Activated CD4-positive, alpha-beta T cell treated with anti-CD3 and anti-CD28 coated beads, Interleukin-2, amount 50 U/mL, for 16 hours (primary cell): Measurements from ENCODE around the gene ITPRIPL2.

Experiments used
- DNase-seq: peaks from one replicate; pipeline ENCODE4 v3.0.0-alpha.2; 2020

ITPRIPL2 gene

DNA sequence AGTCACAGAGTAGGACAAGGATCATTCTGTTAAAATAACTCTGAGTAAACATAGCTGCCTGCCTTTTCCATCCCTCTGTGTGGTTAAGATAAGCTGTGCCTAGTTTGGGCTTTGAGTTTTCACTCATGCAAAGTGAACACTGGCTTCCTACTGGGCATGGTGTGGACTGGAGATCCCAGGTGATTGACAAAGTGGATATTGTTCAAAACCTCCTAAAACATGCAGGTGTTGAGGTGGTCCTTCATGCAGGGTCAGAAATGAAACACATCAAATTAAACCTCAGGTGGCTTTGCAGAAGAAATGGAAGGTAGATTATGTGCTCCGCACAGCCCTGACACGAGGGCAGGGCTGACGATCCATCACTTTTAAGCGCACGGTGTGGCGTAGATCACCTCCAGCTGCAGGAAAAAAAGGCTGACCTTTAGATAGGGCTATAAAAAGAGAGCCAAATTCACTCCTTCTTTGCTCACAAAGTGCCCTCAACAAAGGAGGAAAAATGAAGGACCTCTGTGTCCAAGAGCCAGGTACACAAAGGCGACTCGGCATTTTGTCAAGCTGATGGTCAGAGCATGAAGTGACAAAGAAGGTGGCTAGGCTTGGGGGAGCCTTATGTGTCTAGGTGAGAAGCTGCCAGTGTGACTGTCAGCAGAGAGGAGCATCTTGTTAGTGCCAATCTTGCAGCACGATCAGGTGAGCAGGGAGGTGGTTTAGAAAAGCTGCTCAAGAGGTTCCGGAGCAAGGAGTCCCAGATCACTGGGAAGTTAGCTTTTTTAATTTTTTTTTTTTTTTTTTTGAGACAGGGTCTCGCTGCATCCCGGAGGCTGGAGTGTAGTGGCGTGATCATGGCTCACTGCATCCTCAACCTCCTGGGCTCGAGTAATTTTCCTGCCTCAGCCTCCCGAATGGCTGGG, 19.9 kb upstream of the ITPRIPL2 start:
- DNase-seq = no peak

DNA sequence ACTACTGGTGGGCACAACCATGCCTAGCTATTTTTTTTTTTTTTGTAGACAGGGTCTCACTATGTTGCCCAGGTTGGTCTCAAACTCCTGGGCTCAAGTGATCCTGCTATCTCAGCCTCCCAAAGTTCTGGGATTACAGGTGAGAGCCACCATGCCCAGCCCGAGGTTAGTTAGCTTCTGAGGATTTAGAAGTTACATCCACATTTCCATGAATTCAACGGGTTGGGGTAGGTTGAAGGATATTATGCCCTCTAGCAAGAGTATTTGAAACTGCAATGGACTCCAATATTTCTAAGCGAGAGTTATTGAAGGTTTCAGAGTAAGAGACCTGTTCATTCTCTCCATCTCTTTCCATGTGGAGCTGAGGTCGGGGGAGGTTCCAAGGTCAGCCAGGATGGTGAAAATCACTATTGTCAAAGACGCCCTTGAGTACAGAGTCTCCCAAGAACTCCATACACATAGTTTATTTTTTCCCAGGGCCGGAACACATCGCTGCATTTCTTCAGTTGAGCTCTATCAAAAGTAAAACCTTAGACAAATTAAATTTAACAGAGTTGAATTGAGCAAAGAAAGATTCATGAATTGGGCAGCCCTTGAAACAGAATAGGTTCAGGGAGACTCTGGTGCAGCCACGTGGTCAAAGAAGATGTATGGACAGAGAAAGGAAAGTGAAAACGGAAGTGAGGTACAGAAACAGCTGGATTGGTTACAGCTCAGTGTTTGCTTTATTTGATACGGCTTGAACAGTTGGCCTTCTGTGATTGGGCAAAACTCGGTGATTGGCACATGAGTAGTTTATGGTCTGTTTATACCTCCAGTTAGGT, 19.0 kb upstream of the ITPRIPL2 start:
- peak; percentile 34 for DNase-seq

DNA sequence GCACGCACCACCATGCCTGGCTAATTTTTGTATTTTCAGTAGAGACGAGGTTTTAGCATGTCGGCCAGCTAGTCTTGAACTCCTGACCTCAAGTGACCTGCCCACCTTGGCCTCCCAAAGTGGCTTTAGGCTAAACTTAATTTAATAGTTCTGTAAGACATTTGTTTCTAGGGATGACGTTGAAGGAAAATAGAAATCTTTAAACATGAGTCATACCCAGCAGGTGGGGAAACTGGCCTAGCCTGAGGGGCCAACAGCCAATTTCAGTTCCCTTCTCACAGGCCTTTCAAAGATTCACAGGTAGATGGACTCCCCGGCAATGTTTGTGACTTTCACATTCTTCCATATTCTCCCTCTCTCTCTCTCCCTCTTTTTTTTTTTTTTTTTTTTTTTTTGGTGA, 18.1 kb upstream of the ITPRIPL2 start:
- no peak for DNase-seq

DNA sequence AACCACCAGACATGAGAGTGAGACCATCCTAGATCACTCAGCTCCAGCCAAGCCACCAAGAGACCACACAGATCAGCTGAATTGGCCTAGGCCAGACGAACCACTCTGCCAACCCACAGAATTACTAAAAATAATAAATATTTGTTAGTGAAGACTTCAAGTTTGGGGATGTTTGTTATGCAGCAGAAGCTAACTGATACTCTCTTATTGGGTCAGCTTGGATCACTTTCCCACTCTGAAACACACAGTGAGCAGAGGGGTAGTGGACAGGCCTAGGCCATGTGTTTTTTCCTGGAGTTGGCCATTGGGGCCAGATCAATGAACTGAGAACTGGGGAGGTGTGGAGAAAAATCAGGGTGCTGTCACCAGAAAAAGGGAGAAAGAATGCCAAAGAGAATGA, 15.6 kb upstream of the ITPRIPL2 start:
- DNase-seq = no peak

DNA sequence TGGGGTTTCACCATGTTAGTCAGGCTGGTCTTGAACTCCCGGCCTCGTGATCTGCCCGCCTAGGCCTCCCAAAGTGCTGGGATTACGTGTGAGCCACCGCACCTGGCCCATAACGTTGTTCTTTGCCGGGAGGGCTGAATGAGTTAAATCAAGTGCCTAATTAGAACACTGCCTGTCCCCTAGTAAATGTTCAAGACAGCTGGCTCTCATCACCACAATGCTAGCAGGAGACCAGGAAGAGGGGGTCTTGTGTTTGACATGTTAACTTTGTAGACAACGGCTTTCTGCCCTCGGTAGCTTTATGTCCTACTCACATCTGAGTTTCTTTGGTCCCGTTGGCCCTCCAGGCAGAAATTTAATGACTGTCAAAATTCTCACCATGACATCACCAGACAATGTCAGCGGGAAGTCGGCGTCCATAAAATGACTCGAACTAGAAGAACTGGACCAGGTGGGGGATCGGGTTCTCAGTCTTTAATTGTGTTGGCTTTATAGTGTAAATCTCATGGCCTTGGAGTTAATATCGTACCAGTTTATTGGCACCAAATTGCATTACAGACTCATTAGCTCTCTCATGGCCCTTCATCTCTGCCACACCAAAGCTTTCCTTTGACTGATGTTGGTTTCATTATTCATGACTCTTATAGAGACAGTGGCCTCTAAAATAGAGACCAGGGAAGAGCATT, 11.4 kb upstream of the ITPRIPL2 start:
- DNase-seq = no peak

DNA sequence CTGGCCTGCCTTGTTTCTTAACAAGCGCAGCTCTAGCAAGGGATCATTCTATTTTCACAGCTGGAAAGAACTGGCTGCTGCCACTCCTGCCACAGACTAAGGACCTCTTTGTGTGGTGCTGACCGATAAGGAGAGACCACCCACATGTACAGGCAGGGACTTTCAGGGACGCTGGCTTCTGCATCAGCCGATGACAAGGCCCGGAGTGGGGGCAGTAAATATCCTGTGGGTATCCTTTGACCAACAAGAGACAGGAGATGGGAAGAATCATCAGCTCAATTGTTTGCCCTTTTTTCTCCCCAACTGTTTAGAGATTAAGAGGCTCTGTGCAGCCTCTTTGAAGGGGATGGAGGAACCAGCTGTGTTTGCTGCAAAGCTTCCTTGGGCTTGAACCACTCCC, 9.2 kb upstream of the ITPRIPL2 start:
- DNase-seq = no peak

DNA sequence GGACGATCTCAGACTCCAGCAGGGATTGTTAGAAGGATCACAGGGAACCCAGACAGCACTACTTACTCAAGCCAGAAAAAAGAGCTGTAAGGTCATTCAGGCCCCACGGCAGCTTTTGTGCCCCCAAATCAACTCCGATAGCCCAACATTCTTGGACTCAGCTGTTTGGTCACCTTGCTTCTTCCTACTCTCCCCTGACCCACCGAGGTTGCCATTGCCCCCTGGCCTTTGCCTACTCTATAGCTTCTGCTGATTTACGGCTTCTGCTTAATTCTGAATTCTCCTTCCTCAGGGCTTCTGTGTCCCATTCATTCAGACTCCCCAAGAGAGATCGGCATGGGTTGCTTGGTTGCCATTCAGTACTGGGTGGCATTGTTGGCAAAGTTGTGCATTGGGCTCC, 8.6 kb upstream of the ITPRIPL2 start:
- DNase-seq = no peak

DNA sequence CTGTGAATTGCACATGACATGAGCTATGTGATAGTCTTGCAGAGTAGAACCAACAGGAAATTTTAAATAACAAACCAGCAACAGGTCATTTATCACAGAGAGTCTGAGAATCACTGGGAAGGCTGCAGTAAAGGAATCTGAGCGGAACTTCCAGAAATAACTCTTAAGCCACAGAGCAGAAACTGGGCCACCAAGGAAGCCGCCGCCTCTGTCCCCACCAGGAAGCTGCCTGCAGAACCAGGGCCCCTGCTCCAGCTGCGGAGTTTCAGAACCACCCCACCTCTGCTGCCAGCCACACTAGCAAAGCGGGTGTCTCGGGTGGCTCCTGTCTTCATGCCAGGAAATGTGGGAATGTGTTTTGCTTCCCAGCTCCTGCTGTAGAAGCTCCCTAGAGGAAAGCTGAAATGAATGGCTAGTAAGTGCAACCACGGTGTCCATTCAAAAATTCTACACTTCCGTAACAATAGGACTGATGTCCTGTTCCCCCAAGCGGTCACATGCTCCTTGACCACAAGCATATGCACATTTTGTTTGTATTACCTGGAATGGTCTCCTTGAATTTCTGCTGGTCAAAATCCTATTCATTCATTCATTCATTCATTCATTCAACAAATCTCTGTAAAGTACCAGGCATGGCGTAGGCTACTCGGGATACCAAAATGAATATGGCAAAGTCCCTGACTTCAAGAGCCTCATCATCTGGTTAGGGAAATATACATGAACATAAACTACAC, 7.7 kb upstream of the ITPRIPL2 start:
- no peak for DNase-seq

DNA sequence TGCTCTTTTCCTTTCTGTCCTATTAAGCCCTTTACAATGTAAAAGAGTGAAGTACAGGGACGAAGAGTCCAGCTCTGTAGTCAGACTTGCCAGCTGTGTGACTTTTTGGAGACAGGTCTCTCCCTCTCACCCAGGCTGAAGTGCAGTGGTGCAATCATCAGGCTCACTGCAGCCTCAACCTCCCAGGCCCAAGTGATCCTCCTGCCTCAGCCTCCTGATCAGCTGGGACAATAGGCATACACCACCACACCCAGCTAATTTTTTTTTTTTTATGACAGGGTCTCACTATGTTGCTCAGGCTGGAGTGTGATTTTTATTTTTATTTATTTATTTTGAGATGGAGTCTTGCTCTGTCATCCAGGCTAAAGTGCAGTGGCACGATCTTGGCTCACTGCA, 7.1 kb upstream of the ITPRIPL2 start:
- no peak for DNase-seq

DNA sequence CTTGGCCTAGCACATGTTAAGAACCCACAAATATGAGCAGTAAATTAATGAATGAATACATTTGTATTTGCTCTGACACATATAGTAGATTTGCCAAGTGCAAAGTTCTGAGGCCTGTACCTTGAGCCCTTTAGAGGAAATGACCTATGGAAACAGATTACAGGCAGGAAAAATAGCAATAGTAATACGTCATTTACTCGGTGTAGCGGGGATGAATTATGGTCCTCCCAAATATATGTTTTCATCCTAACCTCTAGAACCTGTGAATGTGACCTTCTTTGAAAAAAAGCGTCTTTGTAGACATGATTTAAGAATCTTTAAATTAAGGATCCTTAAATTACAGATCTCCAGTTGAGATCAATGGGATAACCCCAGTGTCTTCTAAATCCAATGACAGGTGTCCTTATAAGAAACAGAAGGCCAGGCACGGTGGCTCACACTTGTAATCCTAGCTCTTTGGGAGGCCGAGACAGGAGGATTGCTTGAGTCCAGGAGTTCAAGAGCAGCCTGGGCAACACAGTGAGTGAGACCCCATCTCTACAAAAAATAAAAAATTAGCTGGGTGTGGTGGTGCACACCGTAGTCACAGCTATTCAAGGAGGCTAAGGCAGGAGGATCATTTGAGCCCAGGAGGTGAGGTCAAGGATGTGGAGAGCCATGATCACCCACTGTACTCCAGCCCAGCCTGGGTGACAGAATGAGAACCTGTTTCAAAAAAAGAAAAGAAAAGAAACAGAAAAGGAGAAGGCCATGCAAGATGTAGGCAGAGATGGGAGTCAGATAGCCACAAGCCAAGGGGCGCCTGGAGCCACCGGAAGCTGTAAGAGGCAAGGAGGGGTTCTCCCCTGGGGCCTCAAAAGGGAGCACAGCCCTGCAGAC, 5.1 kb upstream of the ITPRIPL2 start:
- DNase-seq = no peak

DNA sequence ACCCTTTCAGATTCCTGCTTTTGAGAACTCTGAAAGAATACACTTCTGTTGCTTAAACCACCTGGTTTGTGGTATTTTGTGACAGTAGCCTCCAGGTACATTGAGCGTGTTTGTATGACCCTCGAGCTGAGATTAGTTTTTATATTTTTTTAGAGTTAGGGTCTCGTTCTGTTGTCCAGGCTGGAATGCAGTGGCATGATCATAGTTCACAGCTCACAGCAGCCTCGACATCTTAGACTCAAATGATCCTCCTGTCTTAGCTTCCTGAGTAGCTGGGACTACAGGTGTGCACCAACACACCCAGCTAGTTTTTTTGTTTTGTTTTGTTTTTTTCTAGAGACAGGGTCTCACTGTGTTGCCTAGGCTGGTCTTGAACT, 4.5 kb upstream of the ITPRIPL2 start:
- DNase-seq = no peak

DNA sequence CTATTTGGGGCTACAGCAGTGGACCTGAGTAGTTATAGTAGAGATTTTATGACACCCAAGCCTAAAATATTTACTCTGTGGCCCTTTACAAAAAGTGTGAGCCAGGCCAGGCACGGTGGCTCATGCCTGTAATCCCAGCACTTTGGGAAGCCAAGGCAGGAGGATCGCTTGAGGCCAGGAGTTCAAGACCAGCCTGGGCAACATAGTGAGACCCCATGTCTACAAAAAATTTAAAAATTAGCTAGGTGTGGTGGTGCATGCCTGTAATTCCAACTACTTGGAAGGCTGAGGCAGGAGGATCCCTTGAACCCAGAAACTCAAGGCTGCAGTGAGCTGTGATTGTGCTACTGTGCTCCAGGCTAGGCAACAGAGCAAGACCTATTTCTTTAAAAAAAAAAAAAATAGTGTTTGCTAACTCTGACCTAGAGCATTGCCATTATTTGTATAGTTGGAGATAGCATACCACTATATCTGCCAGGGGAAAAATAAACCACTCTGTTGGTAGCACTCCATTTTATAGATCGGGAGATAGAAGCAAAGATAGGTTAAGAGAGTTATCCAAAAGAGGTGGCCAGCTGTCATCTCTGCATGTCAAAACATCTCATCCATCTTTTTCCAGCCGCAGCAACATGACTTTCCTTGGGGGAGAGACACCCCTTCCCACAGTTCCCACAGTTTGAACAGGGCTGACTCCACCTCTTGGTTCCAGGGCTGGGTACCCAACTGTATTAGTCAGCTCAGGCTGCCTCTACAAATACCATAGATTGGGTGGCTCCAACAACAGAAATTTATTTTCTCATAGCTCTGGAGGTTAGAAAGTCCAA, 3.0 kb upstream of the ITPRIPL2 start:
- DNase-seq = no peak

DNA sequence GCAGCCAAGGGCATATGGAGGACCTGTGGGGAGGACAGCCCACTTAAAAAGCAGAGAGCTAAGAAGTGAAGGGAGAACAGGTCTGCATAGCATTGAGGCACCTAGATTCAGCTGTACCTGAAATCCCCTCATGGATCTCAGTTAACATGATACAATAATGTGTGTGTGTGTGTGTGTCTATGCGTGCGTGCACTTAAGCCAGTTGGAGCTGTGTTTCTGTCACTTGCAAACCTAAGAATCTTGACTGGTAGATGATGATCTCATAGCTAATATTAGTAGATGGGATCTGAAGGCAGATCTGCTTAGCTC, 1.7 kb upstream of the ITPRIPL2 start:
- DNase-seq = no peak

DNA sequence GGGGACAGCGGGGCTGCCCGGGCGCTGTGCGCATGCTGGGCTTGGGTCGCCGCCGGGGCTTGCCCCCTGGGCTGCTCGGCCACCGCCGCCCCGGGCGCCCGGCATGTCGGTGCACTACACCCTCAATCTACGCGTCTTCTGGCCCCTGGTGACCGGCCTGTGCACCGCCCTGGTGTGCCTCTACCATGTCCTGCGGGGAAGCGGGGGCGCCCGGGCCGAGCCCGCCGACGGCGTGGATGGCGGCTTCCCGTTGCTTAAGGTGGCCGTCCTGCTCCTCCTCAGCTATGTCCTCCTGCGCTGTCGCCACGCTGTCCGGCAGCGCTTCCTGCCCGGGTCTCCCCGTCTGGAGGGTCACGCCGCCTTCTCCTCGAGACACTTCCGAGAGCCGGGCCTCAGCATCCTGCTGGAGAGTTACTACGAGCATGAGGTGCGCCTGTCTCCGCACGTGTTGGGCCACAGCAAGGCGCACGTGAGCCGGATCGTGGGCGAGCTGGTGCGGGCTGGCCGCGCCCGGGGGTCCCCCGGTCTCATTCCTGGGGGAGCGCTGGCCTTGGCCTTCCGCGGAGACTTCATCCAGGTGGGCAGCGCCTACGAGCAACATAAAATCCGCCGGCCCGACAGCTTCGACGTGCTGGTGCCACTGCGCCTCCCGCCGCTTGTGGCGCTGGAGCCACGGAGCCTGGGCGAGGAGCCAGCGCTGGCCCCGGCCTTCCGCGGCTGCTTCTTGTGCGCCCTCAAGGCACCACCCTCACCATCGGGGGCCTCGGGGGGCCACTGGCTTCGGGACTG, 789 bp downstream of the ITPRIPL2 start:
- DNase-seq = peak; percentile 29

DNA sequence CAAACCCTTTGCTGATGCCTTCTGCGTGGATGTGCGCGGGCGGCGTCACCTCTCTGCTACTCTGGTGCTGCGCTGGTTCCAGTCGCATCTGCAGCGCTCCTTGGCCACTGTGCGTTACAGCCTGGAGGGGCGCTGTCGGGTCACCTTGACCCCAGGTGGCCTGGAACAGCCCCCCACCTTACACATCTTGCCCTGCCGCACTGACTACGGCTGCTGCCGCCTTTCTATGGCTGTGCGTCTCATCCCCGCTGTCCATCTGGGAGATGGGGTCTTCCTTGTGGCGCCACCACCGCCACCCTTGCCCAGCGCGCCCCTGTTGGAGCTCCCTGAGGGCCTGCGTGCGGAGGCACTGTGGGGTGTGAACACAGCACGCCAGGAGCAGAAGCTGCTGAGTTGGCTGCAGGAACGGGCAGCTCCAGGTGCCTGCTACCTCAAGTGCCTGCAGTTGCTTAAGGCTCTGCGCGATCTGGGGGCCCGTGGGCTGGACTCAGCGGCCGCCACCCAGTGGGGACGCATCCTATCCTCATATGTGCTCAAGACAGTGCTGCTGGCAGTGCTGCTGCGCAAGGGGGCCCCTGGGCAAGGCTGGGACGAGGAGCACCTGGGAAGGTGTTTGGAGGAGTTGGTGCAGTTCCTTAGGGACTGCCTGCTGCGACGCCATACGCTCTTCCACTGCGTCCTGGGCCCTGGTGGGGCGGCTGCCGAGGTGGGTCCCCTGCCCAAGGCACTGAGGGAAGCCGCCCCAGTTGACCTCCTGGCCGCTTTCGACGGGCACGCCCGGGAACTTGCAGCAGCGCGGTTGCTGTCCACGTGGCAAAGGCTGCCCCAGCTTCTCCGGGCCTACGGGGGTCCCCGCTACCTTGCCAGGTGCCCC, 1.6 kb downstream of the ITPRIPL2 start:
- DNase-seq = no peak

DNA sequence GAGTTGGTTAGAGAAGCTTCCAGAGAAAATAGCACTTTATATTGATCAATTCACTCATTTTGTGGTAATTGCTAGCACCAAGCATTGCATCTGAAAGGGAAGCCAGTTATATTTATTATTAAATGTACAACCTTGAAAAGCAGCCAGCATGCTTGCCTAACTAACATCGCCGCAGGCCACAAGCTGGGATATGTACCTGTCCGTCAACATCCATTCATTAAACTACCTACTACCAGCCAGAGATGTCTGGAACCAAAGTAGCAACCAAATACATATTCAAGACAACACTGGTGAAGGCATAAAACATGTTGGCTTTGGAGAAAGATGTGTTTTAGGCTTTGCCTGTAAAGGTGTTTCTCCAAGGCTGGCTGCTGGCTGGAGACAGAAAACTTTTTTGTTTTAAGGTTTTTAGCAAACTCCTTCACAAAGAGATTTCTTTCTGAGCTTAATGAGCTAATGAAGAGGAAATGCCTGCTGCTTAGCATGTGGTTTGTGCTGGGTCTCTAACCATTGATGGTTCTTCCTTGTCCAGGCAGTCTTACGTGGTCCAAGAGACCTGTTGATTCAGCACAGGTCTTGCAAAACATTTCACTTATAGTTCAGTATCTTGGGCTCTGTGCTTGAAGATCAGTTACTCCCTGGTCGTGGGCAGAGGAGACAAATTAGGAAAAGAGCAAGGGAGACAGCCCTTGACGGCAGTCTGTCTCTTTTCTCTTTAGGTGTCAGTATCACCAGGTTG, 3.1 kb downstream of the ITPRIPL2 start:
- DNase-seq = peak; percentile 21

DNA sequence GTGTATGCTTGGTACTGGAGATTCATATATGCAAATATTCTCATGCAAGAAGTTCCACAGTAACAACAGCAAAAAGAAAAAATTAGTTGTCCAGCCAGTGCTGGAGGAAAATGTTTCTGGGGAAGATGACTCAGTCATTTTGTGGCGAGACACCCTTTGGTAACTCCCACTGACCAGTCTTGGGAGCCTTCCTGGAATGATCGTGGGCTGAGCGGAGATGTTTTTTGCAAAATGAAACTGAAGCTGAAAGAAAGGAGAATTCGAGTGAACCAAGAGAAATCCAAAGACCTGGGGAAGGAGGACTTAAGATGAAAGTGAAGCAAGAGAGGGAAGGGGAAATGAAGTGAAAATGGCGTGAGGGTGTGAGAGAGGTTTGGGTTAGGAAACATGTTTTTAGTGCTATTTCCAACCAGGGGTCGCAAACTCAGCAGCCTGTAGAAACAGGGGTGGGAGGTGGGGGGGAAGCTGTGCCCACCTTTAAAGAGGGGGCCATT, 5.2 kb downstream of the ITPRIPL2 start:
- DNase-seq = peak; percentile 68

DNA sequence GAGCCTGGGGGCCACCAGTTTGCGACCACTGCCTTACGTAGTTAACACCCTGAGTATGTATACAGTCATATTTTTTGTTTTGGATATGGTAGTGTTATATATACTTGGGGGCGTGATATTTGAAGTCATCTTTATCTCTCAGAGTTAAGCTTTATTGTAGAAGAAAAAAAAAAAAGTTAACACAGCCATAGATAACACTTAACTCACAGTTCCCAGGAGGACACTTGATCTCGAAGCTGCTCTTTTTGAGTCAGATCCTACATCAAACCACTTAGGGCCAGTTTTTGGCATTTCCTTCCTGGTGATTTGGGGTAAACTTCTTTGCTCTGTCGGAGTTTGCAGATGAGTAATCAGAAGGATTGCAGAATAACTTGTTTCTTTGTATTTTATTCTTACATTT, 5.8 kb downstream of the ITPRIPL2 start:
- DNase-seq = peak; percentile 77
